ENCODE results near the gene ROR2. TPM values are rescaled to one million over a fixed set of nuclear protein-coding genes. Genes with fewer than 3 reads are reported as not detected.

ROR2 gene
- total and polyA plus RNA-seq, 4 donors: 2.7 to 32.3 (median 9.2) TPM

GRCh38 chr9:91782708-91783214 lies 167.3 kb downstream of the ROR2 start:
- Histone ChIP-seq H3K27ac (ENCODE audit: low read depth in 1 of 2, low read length in 1 of 2) (no peak overlapping the region), H3K4me3 (no peak overlapping the region), H3K4me1 (ENCODE audit: control insufficient read depth in 5 of 5, insufficient read depth in 5 of 5, low read length in 5 of 5) (peaks cover 0 to 31% (median 18%) of the 10 kb centered on the region in 5 donors), H3K9me3 (ENCODE audit: control insufficient read depth in 4 of 4, insufficient read depth in 3 of 4, low read length in 3 of 4) (peaks cover 0 to 3% (median 0%) of the 10 kb centered on the region in 4 donors), H3K36me3 (ENCODE audit: control insufficient read depth in 4 of 4, insufficient read depth in 4 of 4, low read length in 4 of 4) (no peaks in the 10 kb centered on the region), H3K27me3 (ENCODE audit: control insufficient read depth in 3 of 3, insufficient read depth in 3 of 3, low read length in 2 of 3) (no peaks in the 10 kb centered on the region), H3K9ac (ENCODE audit: insufficient read depth in 1 of 2, low read length in 2 of 2) (no peak overlapping the region)
- DNase-seq (peak in 2 of 3 donors; percentile 45 to 58), ATAC-seq (ENCODE audit: insufficient read depth, low FRiP score) (no peak)
- no peak for TF ChIP-seq CTCF (IDR thresholded peaks at IDR 0.05; ENCODE audit: control extremely low read depth, extremely low read depth)
- 84 to 92% methylated on average over 5 of the region's 5 CpGs for WGBS, 2 donors

DNA sequence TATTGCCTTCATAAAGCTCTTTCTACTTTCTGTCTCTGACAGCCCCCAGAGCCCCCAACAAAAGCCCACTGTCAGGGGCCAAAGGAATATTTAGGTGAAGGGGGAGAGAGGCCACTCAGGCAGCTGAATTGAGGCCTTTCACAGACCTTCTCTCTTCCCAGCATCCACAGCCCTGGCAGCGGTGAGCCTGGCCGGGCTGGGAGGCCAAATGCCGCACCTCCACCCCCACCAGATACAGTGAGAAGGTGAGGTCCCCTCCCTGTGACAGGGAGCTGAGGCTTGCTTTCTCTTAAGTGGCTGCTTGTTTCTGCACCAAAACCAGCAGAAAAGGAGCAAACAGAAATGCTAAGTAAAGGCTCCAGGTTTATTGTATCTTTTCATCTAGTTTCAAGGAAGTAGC lies 168.1 kb downstream of the ROR2 start:
- DNase-seq (no peak), ATAC-seq (ENCODE audit: insufficient read depth, low FRiP score) (no peak)
- no peak overlapping the region for H3K27ac ChIP-seq (ENCODE audit: low read depth in 1 of 2, low read length in 1 of 2)
- peaks cover 0 to 3% (median 0%) of the 10 kb centered on the region in 4 donors for H3K9me3 ChIP-seq (ENCODE audit: control insufficient read depth in 4 of 4, insufficient read depth in 3 of 4, low read length in 3 of 4)
- peaks cover 0 to 39% (median 23%) of the 10 kb centered on the region in 5 donors for H3K4me1 ChIP-seq (ENCODE audit: control insufficient read depth in 5 of 5, insufficient read depth in 5 of 5, low read length in 5 of 5)
- no peak overlapping the region for H3K4me3 ChIP-seq
- H3K36me3 ChIP-seq (ENCODE audit: control insufficient read depth in 4 of 4, insufficient read depth in 4 of 4, low read length in 4 of 4): no peaks in the 10 kb centered on the region
- whole genome bisulfite sequencing, 2 donors: 74 to 81% methylated on average over 3 of the region's 3 CpGs
- no peak for TF ChIP-seq CTCF (IDR thresholded peaks at IDR 0.05; ENCODE audit: control extremely low read depth, extremely low read depth)
- no peaks in the 10 kb centered on the region for H3K27me3 ChIP-seq (ENCODE audit: control insufficient read depth in 3 of 3, insufficient read depth in 3 of 3, low read length in 2 of 3)
- no peak overlapping the region for H3K9ac ChIP-seq (ENCODE audit: insufficient read depth in 1 of 2, low read length in 2 of 2)

- Histone ChIP-seq H3K27me3 (ENCODE audit: control insufficient read depth in 3 of 3, insufficient read depth in 3 of 3, low read length in 2 of 3) (no peaks in the 10 kb centered on the region), H3K9ac (ENCODE audit: insufficient read depth in 1 of 2, low read length in 2 of 2) (no peak overlapping the region), H3K9me3 (ENCODE audit: control insufficient read depth in 4 of 4, insufficient read depth in 3 of 4, low read length in 3 of 4) (peaks cover 0 to 3% (median 0%) of the 10 kb centered on the region in 4 donors), H3K4me3 (no peak overlapping the region), H3K36me3 (ENCODE audit: control insufficient read depth in 4 of 4, insufficient read depth in 4 of 4, low read length in 4 of 4) (no peaks in the 10 kb centered on the region), H3K4me1 (ENCODE audit: control insufficient read depth in 5 of 5, insufficient read depth in 5 of 5, low read length in 5 of 5) (peaks cover 0 to 47% (median 31%) of the 10 kb centered on the region in 5 donors), H3K27ac (ENCODE audit: low read depth in 1 of 2, low read length in 1 of 2) (no peak overlapping the region)
- DNase-seq (no peak), ATAC-seq (ENCODE audit: insufficient read depth, low FRiP score) (no peak)
- 80 to 91% methylated on average over 10 of the region's 10 CpGs for WGBS, 2 donors
- no peak for TF ChIP-seq CTCF (IDR thresholded peaks at IDR 0.05; ENCODE audit: control extremely low read depth, extremely low read depth)
Observed at GRCh38 chr9:91781116-91781515, 168.9 kb downstream of the ROR2 start.

DNA sequence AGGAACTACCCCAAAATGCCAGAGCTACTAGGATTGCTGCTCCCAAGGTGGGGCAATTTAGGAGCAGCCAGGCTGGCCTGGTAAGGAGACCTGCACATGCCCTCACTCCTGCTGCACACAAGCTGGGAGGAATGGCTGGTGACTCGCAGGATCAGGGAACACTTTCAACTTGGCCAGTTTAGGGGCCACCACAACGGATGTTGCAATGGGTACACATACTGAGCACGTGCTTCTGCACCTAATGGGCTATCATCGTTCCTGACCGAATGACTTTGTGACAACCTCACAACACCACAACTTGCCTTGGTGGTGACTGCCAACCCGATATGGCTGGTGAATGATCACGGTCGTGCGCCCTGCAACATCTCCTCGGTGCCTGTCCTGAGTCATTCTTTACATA lies 172.0 kb downstream of the ROR2 start:
- TF ChIP-seq CTCF (IDR thresholded peaks at IDR 0.05; ENCODE audit: control extremely low read depth, extremely low read depth): no peak
- H3K4me3 ChIP-seq: no peak overlapping the region
- H3K4me1 ChIP-seq (ENCODE audit: control insufficient read depth in 5 of 5, insufficient read depth in 5 of 5, low read length in 5 of 5): peaks cover 0 to 58% (median 25%) of the 10 kb centered on the region in 5 donors
- H3K9me3 ChIP-seq (ENCODE audit: control insufficient read depth in 4 of 4, insufficient read depth in 3 of 4, low read length in 3 of 4): peaks cover 0 to 3% (median 0%) of the 10 kb centered on the region in 4 donors
- no peaks in the 10 kb centered on the region for H3K36me3 ChIP-seq (ENCODE audit: control insufficient read depth in 4 of 4, insufficient read depth in 4 of 4, low read length in 4 of 4)
- no peak for ATAC-seq (ENCODE audit: insufficient read depth, low FRiP score)
- no peak overlapping the region for H3K9ac ChIP-seq (ENCODE audit: insufficient read depth in 1 of 2, low read length in 2 of 2)
- no peak for DNase-seq
- H3K27me3 ChIP-seq (ENCODE audit: control insufficient read depth in 3 of 3, insufficient read depth in 3 of 3, low read length in 2 of 3): no peaks in the 10 kb centered on the region
- no peak overlapping the region for H3K27ac ChIP-seq (ENCODE audit: low read depth in 1 of 2, low read length in 1 of 2)
- WGBS, 2 donors: 90 to 95% methylated on average over 10 of the region's 10 CpGs

All from lung (tissue), 12 donors.